CD4-positive, alpha-beta T cell treated with Interleukin-10 for 1 hour (primary cell): Measurements from ENCODE around the gene QKI.
A peak's percentile ranks its signal among the peaks of the same experiment; 100 is the strongest.

Experiments used
- DNase-seq: peaks from one replicate; pipeline ENCODE4 v3.0.0-alpha.2; 2020

The QKI gene

GRCh38 chr6:163543321-163543720 lies 128.8 kb downstream of the QKI start:
- no peak for DNase-seq

DNA sequence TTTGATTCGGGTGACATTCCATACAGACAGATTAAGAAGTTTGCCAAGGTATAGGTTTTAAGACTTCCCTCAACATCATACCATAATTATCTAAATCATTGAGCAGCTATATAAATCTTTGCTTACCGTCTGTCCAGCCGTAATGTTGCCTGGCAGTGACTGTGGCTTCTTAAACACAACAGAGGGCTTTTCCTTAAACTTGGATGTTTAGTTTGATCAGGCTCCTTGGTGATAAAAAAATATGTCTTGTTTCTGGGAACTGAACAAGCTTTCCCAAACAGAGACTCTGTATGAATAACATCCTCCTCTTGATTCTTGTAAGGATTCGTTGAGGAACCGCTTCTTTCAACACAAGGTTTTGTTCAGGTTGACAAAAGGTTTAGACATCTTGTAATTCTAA lies 130.9 kb downstream of the QKI start:
- no peak for DNase-seq

DNA sequence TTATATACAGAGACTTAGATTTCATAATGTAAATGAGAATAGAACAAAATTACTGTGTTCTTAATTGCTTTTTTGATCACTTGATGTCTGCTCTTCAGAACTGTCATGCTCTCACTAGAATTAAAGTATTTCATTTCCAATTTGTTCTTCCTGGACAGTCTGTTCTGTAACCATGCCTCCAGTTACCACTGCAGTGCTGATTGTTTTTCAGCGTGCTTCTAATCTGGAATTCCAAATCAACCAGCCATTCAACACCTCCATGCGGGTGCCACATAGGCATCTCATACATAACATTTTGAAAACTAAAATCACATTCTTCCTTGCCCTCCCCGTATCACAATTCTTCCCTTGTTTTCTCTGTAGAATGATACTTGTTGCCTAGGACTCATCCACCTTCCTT lies 132.8 kb downstream of the QKI start:
- no peak for DNase-seq

GRCh38 chr6:163548624-163549023 lies 134.1 kb downstream of the QKI start:
- DNase-seq: no peak

GRCh38 chr6:163554032-163554431 lies 139.5 kb downstream of the QKI start:
- no peak for DNase-seq

DNA sequence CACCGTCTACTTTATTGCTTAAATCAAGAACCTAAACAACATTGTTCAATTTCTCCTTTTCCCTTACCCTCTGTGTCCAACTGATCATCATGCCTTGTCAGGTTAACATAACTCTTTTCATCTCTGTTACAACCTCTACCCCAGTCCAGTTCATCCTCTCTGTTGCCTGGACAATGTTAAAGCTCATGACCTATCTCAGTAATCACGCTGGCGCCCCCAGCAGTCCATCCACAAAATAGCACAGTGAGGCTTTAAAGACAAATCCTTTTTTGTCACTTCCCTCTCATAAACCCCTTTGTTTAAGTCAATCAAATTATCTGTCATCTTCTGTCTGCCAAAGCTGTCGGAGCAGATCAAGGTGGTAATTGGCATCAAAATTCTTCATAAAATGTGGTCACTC lies 140.1 kb downstream of the QKI start:
- peak; percentile 63 for DNase-seq

GRCh38 chr6:163559661-163560060 lies 145.1 kb downstream of the QKI start:
- DNase-seq: no peak

GRCh38 chr6:163563318-163563717 lies 148.8 kb downstream of the QKI start:
- DNase-seq: no peak

GRCh38 chr6:163564534-163564933 lies 150.0 kb downstream of the QKI start:
- no peak for DNase-seq

- DNase-seq: no peak
These were observed 150.6 kb downstream of the QKI start for GRCh38 chr6:163565140-163565539.

GRCh38 chr6:163566056-163566455 lies 151.5 kb downstream of the QKI start:
- DNase-seq: no peak

DNA sequence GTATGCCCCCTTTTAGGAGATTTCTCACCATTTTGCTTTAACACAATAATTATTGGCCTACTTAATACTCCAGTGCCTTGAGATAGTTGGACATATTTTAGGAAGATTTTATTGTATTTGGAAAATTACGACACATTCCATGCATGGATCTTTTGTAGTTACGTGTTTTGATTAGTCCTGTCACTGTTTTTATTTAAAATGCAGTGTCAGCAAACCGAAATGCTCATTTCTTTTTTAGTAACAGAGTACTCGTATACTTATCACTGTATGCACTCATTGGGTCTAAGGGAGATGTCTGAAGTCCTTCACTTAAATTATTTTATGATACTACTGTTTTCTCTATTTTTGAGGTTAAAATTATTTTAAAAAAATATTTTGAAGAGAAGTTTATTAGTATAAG lies 153.8 kb downstream of the QKI start:
- DNase-seq: no peak

- DNase-seq: no peak
These were observed 156.2 kb downstream of the QKI start for GRCh38 chr6:163570579-163571231.

DNA sequence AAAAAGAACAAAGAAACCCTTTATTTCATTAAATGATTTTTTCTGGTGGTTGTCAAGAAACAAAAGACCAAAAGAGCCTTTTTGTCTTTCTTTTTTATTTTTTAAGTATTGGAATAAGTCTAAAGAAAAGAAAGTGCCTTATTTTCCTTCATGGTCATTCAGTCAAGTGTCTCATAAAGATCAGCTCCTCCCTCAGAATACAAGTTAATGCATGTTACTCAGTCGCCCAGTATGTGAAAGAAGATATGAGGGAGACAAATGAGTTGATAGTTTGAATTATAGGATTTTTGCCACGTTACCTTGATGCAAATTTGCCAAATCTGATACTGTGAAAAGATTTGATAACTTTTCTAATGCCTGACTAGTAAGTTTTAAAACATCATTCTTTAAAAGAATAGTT lies 157.2 kb downstream of the QKI start:
- DNase-seq: no peak

DNA sequence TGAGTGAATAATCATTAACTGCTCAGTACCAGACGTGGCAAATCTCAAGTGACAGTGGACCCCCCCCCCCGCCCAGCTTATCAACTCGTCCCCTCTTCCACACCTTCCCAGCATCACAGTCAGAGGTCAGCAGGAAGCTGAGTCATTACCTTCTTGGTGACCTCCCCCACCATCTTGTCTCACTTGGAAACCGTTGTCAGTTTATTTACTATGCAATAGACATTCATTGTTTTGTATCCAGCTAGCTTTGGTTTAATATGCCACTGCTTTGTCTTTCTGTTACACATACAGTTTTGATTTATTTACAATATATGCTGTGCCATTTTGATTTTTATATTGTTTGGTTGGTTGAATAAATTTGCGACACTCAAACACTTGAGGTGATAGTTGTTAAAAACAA lies 158.1 kb downstream of the QKI start:
- DNase-seq: no peak

- no peak for DNase-seq
These were observed 159.1 kb downstream of the QKI start for GRCh38 chr6:163573503-163574179.

DNA sequence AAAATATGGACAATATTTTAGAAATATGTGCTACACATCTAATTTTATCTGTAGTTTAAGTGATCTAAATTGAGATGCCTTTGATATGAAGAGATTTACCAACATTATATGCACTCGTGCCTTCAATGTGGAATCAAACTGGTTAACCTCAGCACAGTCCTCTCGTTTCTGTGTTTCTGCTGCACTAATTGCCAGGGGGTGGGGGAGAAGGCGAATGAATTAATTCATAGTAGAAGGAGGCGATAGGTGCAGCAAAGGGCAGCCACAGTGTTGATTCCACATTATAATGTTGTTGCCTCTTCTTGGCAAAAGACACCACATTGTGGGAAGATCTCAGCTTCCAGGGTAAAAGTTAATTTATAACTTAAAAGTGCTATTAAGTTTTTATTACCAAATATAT lies 161.6 kb downstream of the QKI start:
- DNase-seq: no peak

DNA sequence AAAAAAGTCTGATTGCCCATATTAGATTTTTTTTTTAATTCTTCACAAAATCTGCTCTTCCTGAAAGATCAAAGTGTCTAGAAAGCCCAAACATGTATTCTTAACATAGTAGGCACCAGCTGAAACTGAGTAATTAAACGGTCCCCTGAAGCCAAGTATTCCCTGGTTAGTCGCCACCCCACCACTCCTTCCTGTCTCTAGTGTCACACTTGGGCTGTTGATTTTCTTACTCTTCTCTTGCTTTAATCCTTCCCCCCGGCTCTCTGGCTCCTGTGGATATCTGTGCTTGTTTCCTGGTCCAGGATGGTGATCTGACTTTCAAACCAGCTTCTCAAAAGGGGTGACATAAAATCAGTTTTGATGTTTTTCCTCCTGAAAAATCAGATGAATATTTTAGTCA lies 162.9 kb downstream of the QKI start:
- no peak for DNase-seq

- DNase-seq: no peak
These were observed 164.8 kb downstream of the QKI start for GRCh38 chr6:163579111-163579879.

DNA sequence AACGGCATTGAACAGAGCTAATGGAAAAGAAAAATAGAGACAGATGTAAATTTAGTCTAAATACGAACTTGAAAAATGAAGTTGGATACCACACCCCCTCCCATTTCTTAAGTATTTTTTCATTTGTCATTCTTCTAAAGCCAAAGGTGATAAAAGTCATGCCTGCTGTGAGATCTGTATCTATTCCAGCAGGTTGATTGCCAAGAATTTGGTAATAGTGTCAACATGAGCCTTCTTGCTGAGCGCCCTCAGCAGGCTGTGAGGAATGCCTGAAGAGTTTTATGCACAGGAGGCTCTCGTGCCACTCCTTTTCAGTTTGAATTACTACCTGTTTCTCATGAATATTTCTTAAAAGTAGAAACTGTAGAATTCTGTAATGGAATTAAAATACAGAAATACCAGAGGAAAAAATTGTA lies 165.4 kb downstream of the QKI start:
- no peak for DNase-seq

GRCh38 chr6:163580311-163581030 lies 166.0 kb downstream of the QKI start:
- DNase-seq: no peak

DNA sequence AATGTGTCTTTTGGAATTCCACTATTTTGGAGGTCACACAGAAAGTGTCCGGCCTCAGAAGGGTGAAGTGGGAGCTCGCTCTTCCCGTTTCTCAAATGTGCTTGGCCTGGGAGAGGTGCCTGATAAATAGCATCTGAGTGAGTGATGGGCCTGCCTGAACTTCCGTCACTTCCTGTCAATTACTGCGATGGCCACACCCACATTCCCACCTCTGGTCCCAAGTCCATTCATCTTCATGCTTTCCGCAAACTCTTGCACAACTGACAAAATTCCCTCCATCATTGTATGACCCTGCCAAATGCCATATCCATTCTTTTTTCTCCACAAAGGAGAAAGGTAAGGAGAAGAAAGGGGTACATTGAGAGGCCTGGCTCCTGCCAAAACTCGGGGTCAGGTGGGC lies 169.0 kb downstream of the QKI start:
- no peak for DNase-seq

GRCh38 chr6:163585932-163586437 lies 171.5 kb downstream of the QKI start:
- no peak for DNase-seq
